Tongue (tissue), 3 donors: Measurements from ENCODE around the gene SNX4. TPM values are rescaled to one million over a fixed set of nuclear protein-coding genes. Genes with fewer than 3 reads are reported as not detected.

Experiments used
- DNase-seq: peaks from one replicate; pipeline ENCODE4 v3.0.0-alpha.2; 2015
- small RNA-seq: library from RNA; depleted of rRNA; stranded (forward); fragments of <200 nt; gene quantifications from one replicate; pipeline ENCODE3, GENCODE V24; 2014; ENCODE audit warnings: low replicate concordance
- total RNA-seq: library from RNA; depleted of rRNA; stranded (reverse); fragments of >200 nt; gene quantifications from one replicate; pipeline ENCODE4 v1.2.3, GENCODE V29; 2014

SNX4 gene
- total RNA-seq, 1 donor from 2014 or later = 52.8 TPM

DNA sequence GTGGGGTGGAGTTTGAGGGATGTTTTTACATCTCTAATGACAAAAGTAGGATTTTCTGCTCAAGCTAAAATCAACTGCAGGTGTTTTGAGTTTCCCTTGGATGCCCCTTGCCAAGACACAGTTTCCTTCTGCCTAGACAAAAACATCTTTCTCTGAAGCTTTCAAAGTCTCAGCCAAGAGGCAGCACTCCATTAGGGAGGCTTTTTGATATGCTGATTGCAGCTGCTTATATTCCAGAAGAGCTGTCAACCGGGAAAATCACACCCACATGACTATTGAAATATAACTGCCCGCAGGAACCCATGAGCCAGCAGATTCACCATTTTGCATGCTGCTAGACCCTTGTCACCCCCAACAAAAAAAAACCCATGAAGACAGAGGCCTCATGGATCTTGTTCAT is 117.4 kb downstream of the SNX4 start:
- DNase-seq = no peak

DNA sequence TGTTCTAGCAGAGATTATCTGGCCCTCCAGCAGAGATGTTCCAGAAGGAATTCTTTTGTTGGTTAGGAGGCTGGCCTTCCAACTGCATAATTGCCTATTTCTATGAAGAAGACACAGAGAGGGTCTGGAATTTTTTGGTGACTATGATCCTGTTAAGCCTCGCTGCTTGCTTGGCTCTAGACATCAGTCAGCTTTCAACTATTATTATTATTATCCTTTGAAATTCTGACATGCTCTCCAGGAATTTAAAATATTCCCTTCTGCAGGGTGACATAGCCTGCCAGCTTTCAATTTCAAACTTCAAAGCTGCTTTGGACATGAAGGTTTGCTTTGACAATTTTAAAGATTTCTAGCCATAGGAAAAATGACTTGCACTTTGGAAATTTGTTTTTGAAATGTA is 118.6 kb downstream of the SNX4 start:
- no peak for DNase-seq

DNA sequence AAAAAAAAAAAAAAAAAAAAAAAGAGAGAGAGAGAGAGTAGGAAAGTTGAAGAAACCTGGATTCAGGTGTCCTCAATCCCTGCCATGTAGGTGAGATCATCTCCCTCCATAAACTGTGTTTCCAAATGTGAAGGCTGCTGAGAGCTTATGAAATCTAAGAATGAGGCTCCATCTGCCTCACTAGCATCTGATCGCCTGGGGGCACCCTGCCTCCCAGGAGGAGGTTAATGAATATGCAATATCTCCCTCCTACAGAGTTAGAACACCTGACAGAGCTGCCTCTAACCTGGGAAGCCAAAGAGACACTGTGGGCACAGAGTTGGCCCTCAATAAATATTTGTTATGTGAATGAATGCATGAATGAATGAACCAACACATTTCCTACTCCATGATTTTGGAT is 121.0 kb downstream of the SNX4 start:
- no peak for DNase-seq

Small RNA genes lying within 50 kb of the gene (small RNA-seq; reads per million reads assigned to genes)
- gene RF00019 = not detected

Other genes starting within 250 kb of the SNX4 start
- gene ZNF148, start 144.9 kb downstream of the SNX4 start, total RNA-seq = 36.2 TPM
- 14.1 TPM for gene OSBPL11, start 75.3 kb upstream of the SNX4 start, total RNA-seq